Chondrocyte (in vitro differentiated cells): Measurements from ENCODE around the gene PTPRN2. TPM values are rescaled to one million over a fixed set of nuclear protein-coding genes. Genes with fewer than 3 reads are reported as not detected.
A peak's percentile ranks its signal among the peaks of the same experiment; 100 is the strongest.

Source experiments
- DNase-seq: peaks from one replicate; pipeline ENCODE4 v3.0.0; 2021; ENCODE audit warnings: mixed read lengths, low spot score
- H3K27ac Mint-ChIP-seq: one replicate; pipeline ENCODE4 v1.8.0; 2021; ENCODE audit warnings: mild to moderate bottlenecking, moderate library complexity, mixed read lengths; ENCODE audit not compliant: unreplicated experiment
- H3K27me3 Mint-ChIP-seq: 2 replicates; pipeline ENCODE4 v1.8.0; 2021; ENCODE audit warnings: low read depth, mixed read lengths
- H3K36me3 Mint-ChIP-seq: 2 replicates; pipeline ENCODE4 v1.8.0; 2021; ENCODE audit warnings: low read depth, mixed read lengths
- H3K4me1 Mint-ChIP-seq: 2 replicates; pipeline ENCODE4 v1.8.0; 2021; ENCODE audit warnings: low read depth, mild to moderate bottlenecking, mixed read lengths
- H3K4me3 Mint-ChIP-seq: one replicate; pipeline ENCODE4 v1.8.0; 2021; ENCODE audit warnings: mild to moderate bottlenecking, moderate library complexity, mixed read lengths; ENCODE audit not compliant: unreplicated experiment
- H3K9me3 Mint-ChIP-seq: 2 replicates; pipeline ENCODE4 v1.8.0; 2021; ENCODE audit warnings: low read depth, mixed read lengths
- CTCF ChIP-seq: fragments of 200-600 bp; sonication (generic); IDR thresholded peaks from 2 replicates; pipeline ENCODE4 v1.5.0; 2021; ENCODE audit warnings: antibody characterized with exemption, mild to moderate bottlenecking, moderate library complexity
- total RNA-seq: library from RNA; stranded (reverse); gene quantifications from 3 replicates; pipeline ENCODE4 v1.2.1, GENCODE V29; 2021

Gene PTPRN2
- total RNA-seq, 1 donor from 2014 or later: 0.30 TPM

- peaks cover 1% of the 10 kb centered on the region for H3K36me3 Mint-ChIP-seq
- H3K9me3 Mint-ChIP-seq: peaks cover 26% of the 10 kb centered on the region
- H3K27ac Mint-ChIP-seq: no peak overlapping the region
- H3K4me3 Mint-ChIP-seq: no peak overlapping the region
- no peaks in the 10 kb centered on the region for H3K27me3 Mint-ChIP-seq
- no peaks in the 10 kb centered on the region for H3K4me1 Mint-ChIP-seq
- peak; percentile 26 for DNase-seq
- TF ChIP-seq CTCF: no peak
These were observed 660.2 kb downstream of the PTPRN2 start for GRCh38 chr7:157927313-157927925.

- no peaks in the 10 kb centered on the region for H3K36me3 Mint-ChIP-seq
- no peaks in the 10 kb centered on the region for H3K27me3 Mint-ChIP-seq
- DNase-seq: peak; percentile 61
- TF ChIP-seq CTCF: no peak
- H3K27ac Mint-ChIP-seq: no peak overlapping the region
- peaks cover 27% of the 10 kb centered on the region for H3K9me3 Mint-ChIP-seq
- no peaks in the 10 kb centered on the region for H3K4me1 Mint-ChIP-seq
- H3K4me3 Mint-ChIP-seq: no peak overlapping the region
These were observed 661.0 kb downstream of the PTPRN2 start for GRCh38 chr7:157926521-157927150.

GRCh38 chr7:157926107-157926506 lies 661.5 kb downstream of the PTPRN2 start:
- TF ChIP-seq CTCF: no peak
- no peaks in the 10 kb centered on the region for H3K36me3 Mint-ChIP-seq
- H3K27me3 Mint-ChIP-seq: no peaks in the 10 kb centered on the region
- no peak overlapping the region for H3K27ac Mint-ChIP-seq
- no peaks in the 10 kb centered on the region for H3K4me1 Mint-ChIP-seq
- H3K4me3 Mint-ChIP-seq: no peak overlapping the region
- H3K9me3 Mint-ChIP-seq: peaks cover 25% of the 10 kb centered on the region
- DNase-seq: no peak

GRCh38 chr7:157925383-157925875 lies 662.2 kb downstream of the PTPRN2 start:
- H3K4me1 Mint-ChIP-seq: no peaks in the 10 kb centered on the region
- no peaks in the 10 kb centered on the region for H3K36me3 Mint-ChIP-seq
- H3K4me3 Mint-ChIP-seq: no peak overlapping the region
- peak; percentile 67 for DNase-seq
- H3K27me3 Mint-ChIP-seq: no peaks in the 10 kb centered on the region
- peaks cover 22% of the 10 kb centered on the region for H3K9me3 Mint-ChIP-seq
- H3K27ac Mint-ChIP-seq: no peak overlapping the region
- no peak for TF ChIP-seq CTCF

- no peaks in the 10 kb centered on the region for H3K4me1 Mint-ChIP-seq
- H3K36me3 Mint-ChIP-seq: no peaks in the 10 kb centered on the region
- no peaks in the 10 kb centered on the region for H3K27me3 Mint-ChIP-seq
- H3K9me3 Mint-ChIP-seq: peaks cover 18% of the 10 kb centered on the region
- peak; percentile 59 for DNase-seq
- H3K27ac Mint-ChIP-seq: no peak overlapping the region
- TF ChIP-seq CTCF: no peak
- no peak overlapping the region for H3K4me3 Mint-ChIP-seq
These were observed 663.6 kb downstream of the PTPRN2 start for GRCh38 chr7:157923903-157924630.
